ENCODE results near the gene HADH.

The HADH gene

DNA sequence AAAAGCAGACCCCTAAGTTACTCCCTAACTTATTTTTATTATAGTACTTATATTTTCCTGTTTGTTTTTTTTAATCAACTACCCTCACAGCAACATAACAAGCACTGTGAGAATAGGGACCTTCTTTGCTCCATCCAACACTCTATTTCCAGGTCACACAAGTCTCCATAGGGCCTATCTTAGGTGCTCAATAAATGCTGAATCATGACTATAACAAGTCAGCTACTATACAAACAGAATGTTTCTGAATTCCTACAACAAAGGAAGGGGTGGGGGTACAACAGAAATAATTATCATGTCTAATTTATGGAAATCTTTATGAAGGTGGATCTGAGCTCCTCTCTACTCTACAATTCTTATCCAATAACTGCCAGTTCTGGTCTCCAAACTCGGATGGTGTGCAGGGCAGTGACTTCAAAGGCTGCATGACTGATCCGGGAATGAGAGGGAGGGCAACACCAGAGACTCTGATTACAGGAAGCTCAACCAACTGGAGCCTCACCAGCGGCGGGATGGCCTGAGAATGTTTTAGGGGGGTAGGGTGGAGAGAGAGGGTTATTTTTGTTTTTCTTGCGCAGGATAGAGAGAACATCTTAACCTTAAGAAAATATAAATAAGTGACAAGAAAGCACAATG lies 71.1 kb downstream of the HADH start:
- no peak for DNase-seq

DNA sequence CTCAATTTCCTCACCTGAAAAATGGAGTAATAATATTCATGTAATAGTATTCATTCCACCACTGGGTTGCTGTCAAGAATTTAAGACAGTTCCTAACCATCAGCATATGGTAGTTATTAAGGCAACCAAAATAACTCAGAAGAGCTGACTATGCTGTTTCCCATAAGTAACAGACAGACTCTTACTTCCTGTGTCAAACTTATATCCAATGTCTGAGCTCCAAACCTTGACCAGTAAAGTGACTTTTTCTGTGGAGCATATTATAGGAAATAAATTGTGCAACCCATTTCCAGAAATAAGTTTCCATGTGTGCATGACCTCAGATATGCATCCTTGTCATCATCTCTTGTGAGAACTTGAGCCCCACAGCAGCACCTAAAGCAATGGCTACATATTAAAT lies 78.8 kb downstream of the HADH start:
- DNase-seq: no peak

DNA sequence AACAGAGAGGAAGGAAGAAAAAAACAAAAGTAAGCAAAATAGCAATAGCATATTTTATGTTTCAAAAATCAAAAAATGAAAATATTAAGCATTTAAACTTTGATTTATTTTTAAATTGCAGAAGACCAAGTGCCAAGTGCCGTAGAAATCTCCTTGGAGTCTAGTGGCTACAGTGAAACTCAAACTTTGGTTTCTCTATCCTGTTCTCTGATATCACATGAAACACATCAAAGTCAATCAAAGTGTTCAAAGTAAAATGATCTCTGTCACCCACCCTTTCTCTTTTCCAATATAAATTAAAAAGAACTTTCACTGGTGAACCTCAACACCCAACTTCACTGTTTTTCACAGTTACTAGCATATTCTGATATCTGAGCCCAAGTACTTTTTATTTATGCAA lies 81.1 kb downstream of the HADH start:
- no peak for DNase-seq

- no peak for DNase-seq
Observed at GRCh38 chr4:108072300-108072699, 82.6 kb downstream of the HADH start.

- no peak for DNase-seq
Observed at GRCh38 chr4:108078024-108078733, 88.5 kb downstream of the HADH start.

GRCh38 chr4:108080747-108081146 lies 91.1 kb downstream of the HADH start:
- DNase-seq: no peak

GRCh38 chr4:108081256-108081655 lies 91.6 kb downstream of the HADH start:
- DNase-seq: no peak
